Fibroblast of skin of abdomen (primary cell): ENCODE results near the gene NEUROG1.
"Not testable (repeated sequence)": the region's sequence is repeated elsewhere in the genome, so short reads cannot be mapped to it uniquely, and the experiment has no call there.

Experiments
- DNase-seq: peaks from one replicate; pipeline ENCODE4 v3.0.0-alpha.2; 2013

NEUROG1 gene

DNA sequence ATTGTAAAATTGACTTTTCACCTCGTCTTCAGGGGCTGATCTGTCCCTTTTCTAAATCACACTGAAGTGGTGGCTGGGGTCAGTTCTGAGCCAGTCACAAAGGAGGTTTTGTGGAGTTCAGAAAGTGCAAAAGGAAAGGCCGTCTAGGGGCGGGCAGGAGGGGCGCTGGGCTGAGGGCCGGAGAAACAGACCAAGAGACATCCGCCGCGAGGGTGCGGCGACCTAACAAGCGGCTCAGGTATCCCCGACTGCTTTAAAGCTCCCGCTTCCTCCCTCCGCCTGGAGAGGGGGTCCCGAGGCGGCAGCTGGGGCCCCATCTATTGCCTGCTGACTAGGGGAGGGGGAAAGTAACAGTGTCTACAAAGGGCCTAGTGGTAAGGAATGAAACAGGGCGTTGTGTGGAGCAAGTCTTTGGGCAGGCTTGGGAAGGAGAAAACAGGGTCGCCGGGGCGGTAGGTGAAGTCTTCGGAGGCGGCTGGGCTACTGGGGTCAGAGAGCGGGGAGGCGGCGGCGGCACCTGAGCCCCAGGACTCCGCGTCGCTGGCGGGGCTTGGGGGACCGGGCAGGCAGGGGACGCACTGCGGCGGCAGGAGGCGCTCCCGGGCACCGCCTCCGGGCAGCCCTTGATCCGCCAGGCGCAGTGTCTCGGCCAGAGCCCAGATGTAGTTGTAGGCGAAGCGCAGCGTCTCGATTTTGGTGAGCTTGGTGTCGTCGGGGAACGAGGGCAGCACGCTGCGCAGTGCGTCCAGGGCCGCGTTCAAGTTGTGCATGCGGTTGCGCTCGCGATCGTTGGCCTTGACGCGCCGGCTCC lies 950 bp downstream of the NEUROG1 start:
- DNase-seq, result no peak

DNA sequence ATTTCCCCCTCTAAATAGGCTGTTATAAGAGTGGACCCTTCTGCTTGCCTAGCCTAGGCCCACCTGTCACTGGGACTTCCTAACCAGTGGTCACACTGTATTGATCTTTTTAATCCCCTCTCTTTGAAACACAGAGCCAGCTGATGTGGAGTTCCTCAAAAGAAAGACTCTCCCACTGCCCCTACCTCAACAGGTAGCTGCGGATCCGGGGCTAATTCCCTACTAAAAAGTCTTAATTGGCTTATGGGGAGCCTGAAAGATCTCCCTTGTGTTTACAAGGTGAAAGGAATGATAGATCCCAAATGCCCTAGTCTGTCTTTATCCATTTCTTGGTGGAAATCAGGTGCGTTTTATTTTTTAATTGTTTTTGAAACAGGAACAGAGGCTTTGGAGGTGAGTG lies 2.0 kb downstream of the NEUROG1 start:
- DNase-seq, result no peak

- DNase-seq, result no peak
Measured at GRCh38 chr5:135533334-135533733, 2.4 kb downstream of the NEUROG1 start.

DNA sequence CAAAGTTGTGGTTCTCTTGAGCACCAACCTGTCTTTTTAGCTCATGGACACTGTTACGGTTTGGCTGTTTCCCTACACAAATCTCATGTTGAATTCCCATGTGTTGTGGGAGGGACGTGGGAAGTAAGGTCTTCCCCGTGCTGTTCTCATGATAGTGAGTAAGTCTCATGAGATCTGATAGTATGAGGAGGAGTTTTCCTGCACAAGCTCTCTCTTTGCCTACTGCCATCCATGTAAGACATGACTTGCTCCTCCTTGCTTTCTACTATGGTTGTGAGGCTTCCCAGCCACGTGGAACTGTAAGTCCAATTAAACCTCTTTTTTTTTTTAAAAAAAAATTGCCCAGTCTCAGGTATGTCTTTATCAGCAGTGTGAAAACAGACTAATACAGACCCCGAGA lies 6.2 kb downstream of the NEUROG1 start:
- not testable (repeated sequence) for DNase-seq

GRCh38 chr5:135526924-135527323 lies 8.8 kb downstream of the NEUROG1 start:
- no peak for DNase-seq

DNA sequence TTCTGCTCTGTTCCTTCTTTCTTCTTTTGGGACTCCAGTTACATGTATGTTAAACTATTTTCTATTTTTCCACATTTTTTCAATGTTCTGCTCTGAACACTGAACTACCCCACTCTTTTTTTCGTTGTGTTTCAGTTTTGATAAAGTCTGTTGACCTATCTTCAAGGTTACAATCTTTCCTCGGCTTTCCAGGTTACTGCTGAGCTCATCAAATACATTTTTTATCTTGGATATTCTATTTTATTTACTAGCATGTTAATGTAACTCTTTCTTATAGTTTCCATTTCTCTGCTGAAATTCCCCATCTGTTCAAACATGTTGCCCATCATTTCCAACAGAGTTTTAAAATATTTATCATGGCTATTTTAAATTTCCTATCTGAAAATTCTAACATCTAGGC lies 13.8 kb downstream of the NEUROG1 start:
- no peak for DNase-seq

DNA sequence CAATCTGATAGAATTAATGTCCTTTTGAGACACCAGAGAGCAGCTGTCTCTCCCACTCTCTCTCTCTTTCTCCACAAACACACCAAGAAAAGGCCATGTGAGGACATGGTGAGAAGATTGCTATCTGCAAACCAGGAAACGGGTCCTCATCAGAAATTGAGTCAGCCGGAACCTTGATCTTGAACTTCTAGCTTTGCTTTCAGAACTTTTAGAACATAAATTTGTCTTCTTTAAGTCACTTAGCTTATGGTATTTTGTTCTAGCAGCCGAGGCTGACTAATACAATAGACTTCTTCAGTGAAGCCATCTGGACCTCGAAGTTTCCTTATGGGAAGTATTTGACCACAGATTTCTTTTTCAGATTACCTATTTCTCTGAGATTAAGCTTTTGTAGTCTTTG lies 18.1 kb downstream of the NEUROG1 start:
- DNase-seq, result no peak

DNA sequence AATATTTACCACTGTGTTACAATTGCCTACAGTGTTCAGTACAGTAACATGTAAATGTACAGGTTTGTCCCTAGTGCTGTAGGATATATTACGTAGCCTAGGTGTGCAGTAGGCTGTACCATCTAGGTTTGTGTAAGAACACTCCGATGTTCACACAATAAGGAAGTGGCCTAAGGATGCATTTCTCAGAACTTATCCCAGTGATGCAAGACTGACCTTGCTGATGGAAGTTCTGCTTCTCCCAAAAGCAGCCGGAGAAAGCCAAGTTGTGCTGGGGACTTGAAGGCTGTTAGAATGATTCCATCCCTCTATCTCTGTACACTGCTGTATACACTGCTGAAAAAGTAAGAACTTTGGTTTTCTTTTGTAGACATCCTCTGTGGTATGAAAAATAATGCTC lies 21.6 kb downstream of the NEUROG1 start:
- DNase-seq, result no peak

- DNase-seq, result no peak
Measured at GRCh38 chr5:135511761-135512575, 23.8 kb downstream of the NEUROG1 start.

GRCh38 chr5:135509995-135510394 lies 25.8 kb downstream of the NEUROG1 start:
- no peak for DNase-seq

DNA sequence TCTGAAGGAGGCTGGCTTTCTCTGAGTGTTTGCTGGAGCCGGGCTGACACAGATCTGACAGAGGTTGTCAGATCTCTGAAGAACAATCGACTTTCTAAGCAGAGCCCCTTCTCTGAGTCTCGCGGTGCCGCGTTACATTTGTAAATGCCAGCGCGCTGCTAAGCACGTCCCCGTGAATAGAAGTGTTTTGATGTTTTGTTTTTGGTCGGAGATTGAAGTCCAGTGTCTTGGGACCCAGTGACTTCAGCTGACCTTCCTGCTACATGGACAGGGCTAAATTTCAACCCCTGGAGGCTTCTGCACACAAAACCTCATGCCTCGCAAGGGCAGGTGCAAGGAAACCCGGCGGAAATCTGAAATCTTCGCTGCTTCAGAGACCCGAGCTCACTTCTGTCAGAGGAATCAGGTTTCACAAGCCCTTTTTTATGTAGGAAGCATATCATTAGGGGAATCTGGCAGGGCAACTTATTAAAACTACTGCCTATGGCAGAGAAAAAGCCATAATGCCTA lies 27.2 kb downstream of the NEUROG1 start:
- DNase-seq, result no peak

DNA sequence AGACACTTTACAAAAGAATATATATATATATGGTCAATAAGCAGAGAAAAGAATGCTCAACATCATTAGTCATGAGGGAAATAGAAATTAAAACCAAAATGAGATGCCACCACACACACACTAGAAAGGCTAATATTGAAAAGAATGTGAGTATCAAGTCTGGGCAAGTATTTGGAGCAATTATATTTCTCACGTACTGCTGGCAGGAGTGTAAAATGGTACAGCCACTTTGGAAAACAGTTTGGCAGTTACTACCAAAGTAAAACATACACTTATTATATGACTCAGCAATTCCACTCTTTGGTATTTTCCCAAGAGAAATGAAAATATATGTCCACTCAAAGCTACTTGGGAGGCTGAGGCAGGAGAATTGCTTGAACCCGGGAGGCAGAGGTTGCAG lies 29.8 kb downstream of the NEUROG1 start:
- peak; percentile 10 for DNase-seq

DNA sequence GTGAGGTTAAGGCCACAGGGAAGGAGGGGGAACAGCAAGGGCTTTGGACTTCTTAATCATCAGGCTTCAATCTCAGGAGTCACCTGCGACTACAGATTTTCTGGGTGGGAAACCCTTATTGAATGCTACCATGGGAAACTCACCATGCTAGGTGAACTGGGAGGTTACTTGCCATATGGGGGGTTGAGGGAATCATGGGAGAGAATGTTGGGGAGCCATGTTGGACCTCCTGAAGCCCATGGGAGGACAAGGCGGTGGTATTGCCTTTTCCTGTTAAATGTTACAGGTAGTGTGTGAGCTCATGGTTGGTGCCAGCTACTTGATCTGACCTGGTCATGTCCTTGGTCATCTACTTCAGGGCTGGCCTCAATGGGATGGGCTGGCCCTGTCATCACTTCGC lies 31.4 kb downstream of the NEUROG1 start:
- DNase-seq, result no peak

DNA sequence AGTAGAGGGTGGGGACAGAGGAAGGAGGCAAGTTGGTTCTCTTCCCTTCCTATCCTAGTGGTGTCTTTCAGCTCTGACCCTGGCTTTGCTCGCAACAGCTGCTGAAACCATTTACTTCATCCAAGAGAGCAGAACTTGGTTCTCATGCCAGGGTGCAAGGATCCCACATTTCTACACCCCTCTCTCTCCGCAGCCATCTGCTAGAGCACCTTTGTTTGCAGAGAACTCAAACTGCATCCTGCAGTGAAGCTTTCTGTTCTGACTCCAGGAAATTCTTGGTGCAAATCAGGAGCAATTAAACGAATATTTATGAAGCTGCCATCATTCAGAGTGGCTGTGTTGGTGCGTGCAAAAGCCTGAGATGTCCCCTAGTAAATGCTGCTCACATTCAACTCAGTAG lies 31.9 kb downstream of the NEUROG1 start:
- DNase-seq, result no peak

- no peak for DNase-seq
Measured at GRCh38 chr5:135502836-135503520, 32.8 kb downstream of the NEUROG1 start.

GRCh38 chr5:135501965-135502364 lies 33.8 kb downstream of the NEUROG1 start:
- no peak for DNase-seq

DNA sequence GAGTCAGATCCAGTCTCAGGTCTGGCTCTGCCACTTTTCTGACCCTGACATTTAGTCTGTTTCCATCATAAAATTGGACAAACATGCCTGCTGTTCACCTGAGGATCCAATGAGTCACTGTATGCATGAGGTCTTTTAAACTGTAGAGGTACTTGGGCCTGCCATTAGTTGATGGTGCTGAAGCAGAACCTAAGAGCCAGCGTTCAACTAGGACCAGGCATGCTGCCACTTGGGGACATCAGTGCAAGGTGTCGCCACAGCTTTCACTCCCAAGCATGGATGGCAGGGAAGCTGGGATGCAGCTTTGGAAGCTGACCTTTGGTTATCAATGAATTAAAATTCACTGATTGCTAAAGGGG lies 37.1 kb downstream of the NEUROG1 start:
- no peak for DNase-seq

GRCh38 chr5:135497971-135498636 lies 37.7 kb downstream of the NEUROG1 start:
- no peak for DNase-seq

DNA sequence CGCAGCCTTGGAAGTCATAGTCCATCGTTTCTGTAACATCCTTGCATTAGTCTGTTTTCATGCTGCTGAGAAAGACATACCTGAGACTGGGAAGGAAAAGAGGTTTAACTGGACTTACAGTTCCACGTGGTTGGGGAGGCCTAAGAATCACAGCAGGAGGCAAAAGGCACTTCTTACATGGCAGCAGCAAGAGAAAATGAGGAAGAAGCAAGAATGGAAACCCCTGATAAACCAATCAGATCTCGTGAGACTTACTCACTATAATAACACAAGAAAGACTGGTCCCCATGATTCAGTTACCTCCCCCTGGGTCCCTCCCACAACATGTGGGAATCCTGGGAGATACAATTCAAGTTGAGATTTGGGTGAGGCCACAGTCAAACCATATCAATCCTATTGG lies 40.2 kb downstream of the NEUROG1 start:
- DNase-seq, result not testable (repeated sequence)

DNA sequence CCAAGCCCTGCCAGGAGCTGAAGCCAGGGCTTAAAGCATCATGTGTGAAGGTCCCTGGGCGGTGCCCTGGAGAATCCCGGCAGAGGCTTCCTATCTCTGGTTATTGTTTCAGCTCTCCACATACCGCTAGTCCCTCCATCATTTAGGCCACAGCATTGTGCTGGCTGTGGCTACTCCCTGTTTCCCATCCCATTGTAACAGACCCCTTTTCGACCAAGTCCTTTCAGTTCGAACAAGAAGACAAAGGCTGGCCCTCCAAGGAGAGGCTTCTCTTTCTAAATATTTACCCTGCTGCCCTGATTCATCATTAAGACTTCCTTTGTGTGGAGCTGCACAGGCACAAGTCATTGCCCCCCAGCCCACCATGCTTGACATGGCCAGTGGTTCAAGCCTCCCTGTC lies 41.6 kb downstream of the NEUROG1 start:
- no peak for DNase-seq

DNA sequence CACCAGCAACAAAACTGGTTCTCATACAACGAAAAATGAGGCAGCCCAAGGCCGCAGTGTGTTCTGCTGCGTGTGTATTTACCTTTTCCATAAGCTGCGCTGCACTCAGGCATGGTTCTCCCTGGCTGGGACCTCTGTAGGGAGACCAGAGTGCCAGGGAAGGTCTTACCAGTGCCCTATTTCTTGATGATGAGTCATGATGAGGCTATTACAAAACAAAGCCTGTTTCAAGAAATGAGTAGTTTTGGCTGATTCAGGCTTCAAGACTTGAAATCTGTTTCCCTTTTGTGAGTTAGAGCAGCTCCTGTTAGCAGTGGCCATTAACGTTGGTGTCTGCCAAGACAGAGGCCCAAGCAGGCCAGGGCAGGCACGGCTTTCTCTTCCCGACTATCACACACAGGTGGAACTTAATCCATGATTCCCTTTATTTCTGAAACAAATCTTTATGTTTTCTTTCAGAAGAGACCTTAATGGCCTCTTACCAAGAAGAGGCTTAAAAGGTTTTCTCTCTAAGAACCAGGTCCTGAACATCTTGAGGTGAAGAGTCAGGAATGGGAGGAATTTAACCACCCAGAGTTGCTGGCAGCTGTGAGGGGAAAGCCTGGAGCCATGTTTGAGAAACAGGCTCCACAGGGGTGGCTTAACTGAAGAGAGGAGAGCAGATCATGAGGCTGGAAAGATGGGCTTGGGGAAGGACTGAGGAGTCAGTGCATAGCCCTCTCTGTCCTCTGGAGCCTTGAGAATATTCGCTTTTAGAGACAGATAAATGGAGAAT lies 42.2 kb downstream of the NEUROG1 start:
- peak; percentile 76 for DNase-seq

- DNase-seq, result no peak
Measured at GRCh38 chr5:135492319-135492626, 43.5 kb downstream of the NEUROG1 start.
